Measurements from ENCODE around the gene EDARADD.

DNA sequence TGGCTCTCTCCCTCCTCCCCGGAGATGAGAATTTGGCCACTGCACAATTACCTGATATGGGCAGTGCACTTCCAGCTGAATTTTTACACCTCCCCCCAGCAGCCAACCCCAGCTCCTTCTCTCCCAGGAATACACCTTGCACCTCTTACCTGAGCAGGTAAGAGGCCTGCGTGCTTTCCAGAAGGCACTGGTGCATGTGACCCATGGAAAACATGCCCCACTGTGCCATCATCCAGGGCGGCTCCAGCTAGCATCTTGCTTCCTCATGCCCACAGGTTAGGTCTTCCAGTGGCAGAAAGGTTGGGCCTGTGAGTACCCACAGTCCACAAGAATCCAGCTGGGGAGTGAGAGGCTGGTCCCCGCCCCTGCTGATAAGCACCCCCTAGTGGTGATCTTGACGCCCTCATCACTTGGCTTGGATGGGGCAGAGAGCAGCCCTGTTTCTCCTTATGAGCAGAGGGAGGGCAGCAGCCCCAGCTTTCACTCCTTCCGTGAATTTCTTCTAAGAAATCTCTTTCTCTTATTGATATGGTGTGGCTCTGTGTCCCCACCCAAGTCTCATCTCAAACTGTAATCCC is 57.8 kb downstream of the EDARADD start:
- TF ChIP-seq, protein P1, sequence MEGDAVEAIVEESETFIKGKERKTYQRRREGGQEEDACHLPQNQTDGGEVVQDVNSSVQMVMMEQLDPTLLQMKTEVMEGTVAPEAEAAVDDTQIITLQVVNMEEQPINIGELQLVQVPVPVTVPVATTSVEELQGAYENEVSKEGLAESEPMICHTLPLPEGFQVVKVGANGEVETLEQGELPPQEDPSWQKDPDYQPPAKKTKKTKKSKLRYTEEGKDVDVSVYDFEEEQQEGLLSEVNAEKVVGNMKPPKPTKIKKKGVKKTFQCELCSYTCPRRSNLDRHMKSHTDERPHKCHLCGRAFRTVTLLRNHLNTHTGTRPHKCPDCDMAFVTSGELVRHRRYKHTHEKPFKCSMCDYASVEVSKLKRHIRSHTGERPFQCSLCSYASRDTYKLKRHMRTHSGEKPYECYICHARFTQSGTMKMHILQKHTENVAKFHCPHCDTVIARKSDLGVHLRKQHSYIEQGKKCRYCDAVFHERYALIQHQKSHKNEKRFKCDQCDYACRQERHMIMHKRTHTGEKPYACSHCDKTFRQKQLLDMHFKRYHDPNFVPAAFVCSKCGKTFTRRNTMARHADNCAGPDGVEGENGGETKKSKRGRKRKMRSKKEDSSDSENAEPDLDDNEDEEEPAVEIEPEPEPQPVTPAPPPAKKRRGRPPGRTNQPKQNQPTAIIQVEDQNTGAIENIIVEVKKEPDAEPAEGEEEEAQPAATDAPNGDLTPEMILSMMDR (IDR thresholded peaks at IDR 0.05) = no peak
- no peak for TF ChIP-seq POLR2A (IDR thresholded peaks at IDR 0.05)

Data from ovary (tissue), 3 donors.